Neural cell (in vitro differentiated cells): ENCODE results near the gene ITGA5. TPM values are rescaled to one million over a fixed set of nuclear protein-coding genes. Genes with fewer than 3 reads are reported as not detected.

Source experiments
- H2AFZ ChIP-seq: fragments of 200-600, 300-800 bp; sonication (generic), shearing (Covaris generic); 2 replicates; pipeline ENCODE4 v1.6.0; 2014; ENCODE audit warnings: low read depth, mild to moderate bottlenecking, antibody characterized with exemption, low read length, moderate library complexity
- H3F3A ChIP-seq: fragments of 200-600 bp; shearing (Covaris generic); 2 replicates; pipeline ENCODE4 v1.6.1; 2016; ENCODE audit warnings: mild to moderate bottlenecking, moderate library complexity, mixed read lengths, antibody characterized with exemption, low read length; ENCODE audit not compliant: insufficient read depth, poor library complexity, severe bottlenecking
- H3K27ac ChIP-seq: fragments of 200-600, 300-800 bp; sonication (generic), shearing (Covaris generic); 2 replicates; pipeline ENCODE4 v1.5.1; 2014; ENCODE audit warnings: mild to moderate bottlenecking, low read length, moderate library complexity
- H3K27me3 ChIP-seq: fragments of 300-800, 200-600 bp; sonication (generic), shearing (Covaris generic); 2 replicates; pipeline ENCODE4 v1.6.0; 2014; ENCODE audit warnings: mild to moderate bottlenecking, low read depth, low read length, moderate library complexity; ENCODE audit not compliant: insufficient read depth
- H3K36me3 ChIP-seq: fragments of 300-800, 200-600 bp; sonication (generic), shearing (Covaris generic); 2 replicates; pipeline ENCODE4 v1.5.1; 2014; ENCODE audit warnings: mild to moderate bottlenecking, antibody characterized with exemption, low read length, moderate library complexity; ENCODE audit not compliant: insufficient read depth
- H3K4me2 ChIP-seq: fragments of 300-800, 200-600 bp; sonication (generic), shearing (Covaris generic); 2 replicates; pipeline ENCODE4 v1.6.0; 2014; ENCODE audit warnings: mild to moderate bottlenecking, low read length
- H3K4me3 ChIP-seq: fragments of 300-800, 200-600 bp; sonication (generic), shearing (Covaris generic); 2 replicates; pipeline ENCODE4 v1.5.1; 2014; ENCODE audit warnings: mild to moderate bottlenecking, low read length, moderate library complexity
- H3K79me2 ChIP-seq: fragments of 200-600 bp; shearing (Covaris generic); replicated peaks from 2 replicates; pipeline ENCODE4 v1.6.0; 2014; ENCODE audit warnings: mild to moderate bottlenecking, low read length, moderate library complexity; ENCODE audit not compliant: insufficient read depth
- H3K9ac ChIP-seq: fragments of 300-800, 200-600 bp; sonication (generic), shearing (Covaris generic); 2 replicates; pipeline ENCODE4 v1.6.1; 2016; ENCODE audit warnings: mild to moderate bottlenecking, low read length, mixed read lengths
- H3K9me2 ChIP-seq: fragments of 200-600 bp; shearing (Covaris generic); 2 replicates; pipeline ENCODE4 v1.6.1; 2016; ENCODE audit warnings: mild to moderate bottlenecking, low read length, mixed read lengths; ENCODE audit not compliant: insufficient read depth
- H3K9me3 ChIP-seq: fragments of 200-600, 300-800 bp; sonication (generic), shearing (Covaris generic); 2 replicates; pipeline ENCODE4 v1.6.1; 2016; ENCODE audit warnings: mild to moderate bottlenecking, mixed run types, low read length, moderate library complexity, mixed read lengths
- H4K20me1 ChIP-seq: fragments of 200-600 bp; shearing (Covaris generic); 2 replicates; pipeline ENCODE4 v1.6.1; 2016; ENCODE audit warnings: mild to moderate bottlenecking, mixed run types; ENCODE audit not compliant: insufficient read depth
- CTCF ChIP-seq: fragments of 450-650 bp; IDR thresholded peaks from 2 replicates; pipeline ENCODE4 v1.5.1; 2014; ENCODE audit warnings: antibody characterized with exemption, mild to moderate bottlenecking, moderate library complexity; ENCODE audit not compliant: poor library complexity, severe bottlenecking
- EP300 ChIP-seq: fragments of 450-650 bp; conservative IDR thresholded peaks from 2 replicates; pipeline ENCODE4 v1.6.1; 2014; ENCODE audit warnings: antibody characterized with exemption, mild to moderate bottlenecking, moderate library complexity; ENCODE audit not compliant: poor library complexity, severe bottlenecking
- EZH2 ChIP-seq: fragments of 200-600, 300-800 bp; shearing (Covaris generic), sonication (generic); IDR thresholded peaks from 2 replicates; pipeline ENCODE4 v1.6.1; 2014; ENCODE audit warnings: antibody characterized with exemption, low read length, borderline replicate concordance, mild to moderate bottlenecking; ENCODE audit not compliant: insufficient read depth, poor library complexity, severe bottlenecking
- MXI1 ChIP-seq: fragments of 450-650 bp; conservative IDR thresholded peaks from 2 replicates; pipeline ENCODE4 v1.6.1; 2014; ENCODE audit warnings: antibody characterized with exemption, mild to moderate bottlenecking; ENCODE audit not compliant: poor library complexity, severe bottlenecking
- POLR2AphosphoS5 ChIP-seq: IDR thresholded peaks from 2 replicates; pipeline ENCODE4 v1.6.1; 2012
- RAD21 ChIP-seq: fragments of 450-650 bp; conservative IDR thresholded peaks from 2 replicates; pipeline ENCODE4 v1.6.1; 2014; ENCODE audit warnings: antibody characterized with exemption, mild to moderate bottlenecking, moderate library complexity
- REST ChIP-seq: IDR thresholded peaks from 2 replicates; pipeline ENCODE4 v1.6.1; 2012; ENCODE audit warnings: borderline replicate concordance
- SMC3 ChIP-seq: fragments of 450-650 bp; conservative IDR thresholded peaks from 2 replicates; pipeline ENCODE4 v1.6.1; 2014; ENCODE audit warnings: antibody characterized with exemption, mild to moderate bottlenecking, moderate library complexity; ENCODE audit not compliant: poor library complexity
- TAF1 ChIP-seq: IDR thresholded peaks from 2 replicates; pipeline ENCODE4 v1.6.1; 2012; ENCODE audit warnings: low read depth
- polyA plus RNA-seq: library from polyadenylated mRNA; depleted of rRNA; stranded (reverse); fragments of >200 nt; gene quantifications from 2 replicates; pipeline ENCODE4 v1.2.3, GENCODE V29; 2014

The ITGA5 gene
- polyA plus RNA-seq, 1 donor from 2014 or later, result not detected

- no peak for TF ChIP-seq EZH2
- TF ChIP-seq EP300, result no peak
- TF ChIP-seq TAF1, result no peak
- no peak for TF ChIP-seq POLR2AphosphoS5
- no peak for TF ChIP-seq SMC3
- no peak overlapping the region for H2AFZ ChIP-seq
- no peaks in the 10 kb centered on the region for H3K9me2 ChIP-seq
- no peaks in the 10 kb centered on the region for H4K20me1 ChIP-seq
- H3K4me2 ChIP-seq, result no peak overlapping the region
- H3F3A ChIP-seq, result no peaks in the 10 kb centered on the region
- H3K36me3 ChIP-seq, result no peaks in the 10 kb centered on the region
- no peak overlapping the region for H3K27ac ChIP-seq
- no peak overlapping the region for H3K4me3 ChIP-seq
- H3K27me3 ChIP-seq, result peaks cover 31% of the 10 kb centered on the region
- H3K9me3 ChIP-seq, result no peaks in the 10 kb centered on the region
- H3K79me2 ChIP-seq, result no peaks in the 10 kb centered on the region
- H3K9ac ChIP-seq, result no peak overlapping the region
These were observed 2.8 kb upstream of the ITGA5 start for GRCh38 chr12:54421879-54422250.

- Histone ChIP-seq H2AFZ (no peak overlapping the region), H3K9me3 (no peaks in the 10 kb centered on the region), H3K9me2 (no peaks in the 10 kb centered on the region), H3K4me2 (no peak overlapping the region), H4K20me1 (no peaks in the 10 kb centered on the region), H3K4me3 (no peak overlapping the region), H3K79me2 (no peaks in the 10 kb centered on the region), H3K36me3 (no peaks in the 10 kb centered on the region), H3F3A (no peaks in the 10 kb centered on the region), H3K9ac (no peak overlapping the region), H3K27ac (no peak overlapping the region), H3K27me3 (peaks cover 31% of the 10 kb centered on the region)
- TF ChIP-seq SMC3 (no peak), RAD21 (no peak), EZH2 (no peak), EP300 (no peak), TAF1 (no peak), MXI1 (no peak), REST (no peak), CTCF (no peak), POLR2AphosphoS5 (no peak)
These were observed 2.3 kb upstream of the ITGA5 start for GRCh38 chr12:54421175-54421878.
